ENCODE results near the gene APOF. TPM values are rescaled to one million over a fixed set of nuclear protein-coding genes. Genes with fewer than 3 reads are reported as not detected.

Gene APOF
- total and polyA plus RNA-seq, 2 of the 13 experiments (the other 11 are each of a cell fraction or from before 2014, with no cell fraction given): 3.3 to 23.9 TPM

- CTCF ChIA-PET (ENCODE audit: low intra/inter-chr PET ratio, low total read pairs): no interaction called here
- H3K27ac ChIP-seq (ENCODE audit: extremely low read length, insufficient read depth, low read length): no peak overlapping the region
- TF ChIP-seq ZBTB2 (CRISPR knock-in tag; IDR thresholded peaks at IDR 0.05; ENCODE audit: low read depth): no peak
- TF ChIP-seq TOPORS (CRISPR knock-in tag; IDR thresholded peaks at IDR 0.05): no peak
- TF ChIP-seq ZNF101 (CRISPR knock-in tag; IDR thresholded peaks at IDR 0.05; ENCODE audit: borderline replicate concordance, low read depth): no peak
- TF ChIP-seq ZNF253 (CRISPR knock-in tag; IDR thresholded peaks at IDR 0.05; ENCODE audit: borderline replicate concordance): no peak
- TF ChIP-seq ZBTB40 (IDR thresholded peaks at IDR 0.05): no peak
- no peak for TF ChIP-seq ZBTB40 (CRISPR knock-in tag; IDR thresholded peaks at IDR 0.05)
- TF ChIP-seq ATF4 (CRISPR knock-in tag; IDR thresholded peaks at IDR 0.05): peak in 1 of 2 experiments; percentile 88; a peak in 2 of 4 replicates
- no peak for TF ChIP-seq PAF1 (CRISPR knock-in tag; IDR thresholded peaks at IDR 0.05)
- TF ChIP-seq PRDM4 (CRISPR knock-in tag; IDR thresholded peaks at IDR 0.05; ENCODE audit: borderline replicate concordance): no peak
Measured at GRCh38 chr12:56337753-56338251, 24.9 kb downstream of the APOF start.

More at GRCh38 chr12:56337753-56338251, 24.9 kb downstream of the APOF start:
- H3K9me3 ChIP-seq (ENCODE audit: low read length): no peaks in the 10 kb centered on the region
- no peaks in the 10 kb centered on the region for H3K79me2 ChIP-seq (ENCODE audit: insufficient read depth, low read length)
- H3K36me3 ChIP-seq (replicated peaks in 1 of 2; ENCODE audit: control insufficient read depth in 1 of 2, insufficient read depth in 2 of 2, low read length in 2 of 2): peaks cover 0 to 4% of the 10 kb centered on the region in 2 experiments; a peak in 2 of 5 replicates
- peaks cover 53% of the 10 kb centered on the region for H3K4me1 ChIP-seq (ENCODE audit: insufficient read depth, low read length)
- intact Hi-C loops (cut with micrococcal nuclease; ENCODE audit: unreplicated experiment) (no loop called here), in situ Hi-C loops (cut with HindIII; ENCODE audit: extremely low pct_ligation_motif_present, low pct_unique_long_range_greater_than_20kb) (no loop called here)
- H3K27me3 ChIP-seq (ENCODE audit: control insufficient read depth in 1 of 2, insufficient read depth in 2 of 2, low read length in 2 of 2): no peaks in the 10 kb centered on the region; a peak in 1 of 5 replicates
- no peaks in the 10 kb centered on the region for H4K20me1 ChIP-seq (ENCODE audit: insufficient read depth, low read length)
- ATAC-seq (no peak), FAIRE-seq (no peak), DNase-seq (ENCODE audit: low spot score) (no peak)
- no peak overlapping the region for H3K4me3 ChIP-seq (replicated peaks in 1 of 3; ENCODE audit: insufficient read depth in 1 of 3, low read depth in 2 of 3, low read length in 3 of 3)
- no TSS peak for BruUV-seq (replicated peaks)
- POLR2A ChIA-PET: interaction anchor here (1.2 to 3.3 kb wide), 4 partner anchors 22 to 71 kb away, joined by 3 to 20 read pairs (median 7); partner anchors contain the start of genes APOF, CNPY2, COQ10A and STAT2
- H3K4me2 ChIP-seq (ENCODE audit: low read depth, low read length): no peak overlapping the region
- H3K9ac ChIP-seq (ENCODE audit: insufficient read depth, low read depth, low read length): no peak overlapping the region
- 61% methylated on average over 8 of the region's 8 CpGs for WGBS (ENCODE audit: low lambda C conversion rate)
- no peak overlapping the region for H2AFZ ChIP-seq (ENCODE audit: low read length)
